Measurements from ENCODE around the gene AHCYL2.
"Not testable (repeated sequence)": the region's sequence is repeated elsewhere in the genome, so short reads cannot be mapped to it uniquely, and the experiment has no call there.

AHCYL2 gene

DNA sequence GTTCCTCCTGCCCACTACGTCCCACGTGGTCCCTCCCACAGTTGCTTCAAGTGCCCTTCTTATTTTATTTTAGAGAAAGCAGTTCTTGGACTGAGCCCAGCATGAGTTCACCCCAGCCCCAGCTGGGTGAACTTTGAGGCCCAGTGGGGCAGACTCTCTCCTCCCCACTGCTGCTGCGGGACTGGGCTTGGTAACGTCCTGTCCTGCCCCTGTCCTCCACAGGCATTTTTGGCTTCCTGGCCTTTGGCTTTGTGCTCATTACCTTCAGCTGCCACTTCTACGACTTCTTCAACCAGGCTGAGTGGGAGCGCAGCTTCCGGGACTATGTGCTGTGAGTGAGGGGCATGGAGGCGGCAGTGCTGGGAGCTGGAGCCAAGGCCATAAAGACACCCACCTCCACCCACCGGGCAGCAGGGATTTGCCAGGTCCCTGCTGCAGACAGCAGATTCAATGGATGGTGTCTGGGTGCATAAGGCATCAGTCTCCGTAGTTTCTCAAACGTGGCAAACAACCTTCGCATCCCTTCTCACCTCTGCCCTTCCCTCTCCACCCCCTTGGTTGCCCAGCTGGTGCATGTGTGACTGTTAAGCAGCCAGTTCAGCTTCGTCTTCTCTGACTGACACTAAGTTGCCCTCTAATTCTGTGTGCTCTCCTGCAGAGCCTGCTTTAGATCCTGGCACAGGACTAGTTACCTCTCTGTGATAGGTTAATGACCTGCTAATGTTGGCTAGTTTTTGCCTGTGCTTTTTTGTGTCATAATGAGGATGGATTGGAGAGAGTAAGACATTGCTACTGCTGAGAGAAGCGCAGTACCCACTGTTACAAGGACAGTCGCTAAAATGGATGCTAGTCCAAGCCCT is 15.5 kb upstream of the AHCYL2 start:
- TF ChIP-seq, protein P1, sequence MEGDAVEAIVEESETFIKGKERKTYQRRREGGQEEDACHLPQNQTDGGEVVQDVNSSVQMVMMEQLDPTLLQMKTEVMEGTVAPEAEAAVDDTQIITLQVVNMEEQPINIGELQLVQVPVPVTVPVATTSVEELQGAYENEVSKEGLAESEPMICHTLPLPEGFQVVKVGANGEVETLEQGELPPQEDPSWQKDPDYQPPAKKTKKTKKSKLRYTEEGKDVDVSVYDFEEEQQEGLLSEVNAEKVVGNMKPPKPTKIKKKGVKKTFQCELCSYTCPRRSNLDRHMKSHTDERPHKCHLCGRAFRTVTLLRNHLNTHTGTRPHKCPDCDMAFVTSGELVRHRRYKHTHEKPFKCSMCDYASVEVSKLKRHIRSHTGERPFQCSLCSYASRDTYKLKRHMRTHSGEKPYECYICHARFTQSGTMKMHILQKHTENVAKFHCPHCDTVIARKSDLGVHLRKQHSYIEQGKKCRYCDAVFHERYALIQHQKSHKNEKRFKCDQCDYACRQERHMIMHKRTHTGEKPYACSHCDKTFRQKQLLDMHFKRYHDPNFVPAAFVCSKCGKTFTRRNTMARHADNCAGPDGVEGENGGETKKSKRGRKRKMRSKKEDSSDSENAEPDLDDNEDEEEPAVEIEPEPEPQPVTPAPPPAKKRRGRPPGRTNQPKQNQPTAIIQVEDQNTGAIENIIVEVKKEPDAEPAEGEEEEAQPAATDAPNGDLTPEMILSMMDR (conservative IDR thresholded peaks at IDR 0.05; ENCODE audit: control insufficient read depth, insufficient read depth, low read depth, low read length): no peak
- no peak for DNase-seq (ENCODE audit: low read depth)
- no peak overlapping the region for H3K4me3 ChIP-seq (ENCODE audit: control insufficient read depth, low read depth, low read length)

DNA sequence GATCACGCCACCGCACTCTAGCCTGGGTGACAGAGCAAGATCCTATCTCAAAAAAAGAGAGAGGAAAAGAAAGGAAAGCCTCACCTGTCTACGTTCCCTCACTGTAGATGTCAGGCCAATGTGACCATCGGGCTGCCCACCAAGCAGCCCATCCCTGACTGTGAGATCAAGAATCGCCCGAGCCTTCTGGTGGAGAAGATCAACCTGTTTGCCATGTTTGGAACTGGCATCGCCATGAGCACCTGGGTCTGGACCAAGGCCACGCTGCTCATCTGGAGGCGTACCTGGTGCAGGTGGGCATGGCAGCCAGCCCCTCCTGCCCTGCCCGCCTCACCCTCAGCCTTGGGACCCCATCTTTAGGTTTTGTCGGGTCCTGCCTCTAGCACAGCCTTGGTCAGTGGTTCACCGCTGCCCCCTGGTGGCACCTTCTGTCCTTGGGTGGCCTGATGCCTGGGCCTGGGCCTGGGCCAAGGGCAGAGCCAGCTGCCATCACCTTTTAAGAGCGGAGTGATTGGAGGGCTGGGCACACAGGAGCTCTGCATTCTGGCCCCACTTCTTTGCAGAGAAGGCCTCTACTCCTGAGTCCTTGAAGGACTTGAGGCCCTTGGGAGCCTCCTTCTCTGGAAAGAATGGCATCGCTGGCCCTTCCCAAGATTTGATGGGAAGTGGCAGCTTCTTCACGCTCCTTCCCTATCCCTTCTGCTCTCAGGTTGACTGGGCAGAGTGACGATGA is 14.4 kb upstream of the AHCYL2 start:
- DNase-seq (ENCODE audit: low read depth): peak; percentile 54
- H3K4me3 ChIP-seq (ENCODE audit: control insufficient read depth, low read depth, low read length): no peak overlapping the region
- TF ChIP-seq, protein P1 (conservative IDR thresholded peaks at IDR 0.05; ENCODE audit: control insufficient read depth, insufficient read depth, low read depth, low read length): peak; percentile 74

DNA sequence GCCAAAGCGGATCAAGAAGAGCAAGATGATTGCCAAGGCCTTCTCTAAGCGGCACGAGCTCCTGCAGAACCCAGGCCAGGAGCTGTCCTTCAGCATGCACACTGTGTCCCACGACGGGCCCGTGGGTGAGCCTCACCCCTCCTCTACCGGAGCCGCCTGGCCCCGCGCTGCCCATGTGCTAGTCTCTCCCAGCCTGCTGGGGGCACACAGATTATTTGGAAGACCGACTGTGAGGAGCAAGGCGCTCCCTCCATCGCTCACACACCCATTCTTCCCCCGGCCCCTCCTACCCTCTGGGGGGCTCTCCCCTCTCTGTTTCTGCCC is 13.9 kb upstream of the AHCYL2 start:
- DNase-seq (ENCODE audit: low read depth): no peak
- H3K4me3 ChIP-seq (ENCODE audit: control insufficient read depth, low read depth, low read length): no peak overlapping the region
- TF ChIP-seq, protein P1 (conservative IDR thresholded peaks at IDR 0.05; ENCODE audit: control insufficient read depth, insufficient read depth, low read depth, low read length): no peak

DNA sequence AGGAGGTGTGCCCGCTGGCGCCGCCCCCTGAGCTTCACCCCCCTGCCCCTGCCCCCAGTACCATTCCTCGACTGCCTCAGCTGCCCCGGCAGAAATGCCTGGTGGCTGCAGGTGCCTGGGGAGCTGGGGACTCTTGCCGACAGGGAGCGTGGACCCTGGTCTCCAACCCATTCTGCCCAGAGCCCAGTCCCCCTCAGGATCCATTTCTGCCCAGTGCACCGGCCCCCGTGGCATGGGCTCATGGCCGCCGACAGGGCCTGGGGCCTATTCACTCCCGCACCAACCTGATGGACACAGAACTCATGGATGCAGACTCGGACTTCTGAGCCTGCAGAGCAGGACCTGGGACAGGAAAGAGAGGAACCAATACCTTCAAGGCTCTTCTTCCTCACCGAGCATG is 12.7 kb upstream of the AHCYL2 start:
- TF ChIP-seq, protein P1 (conservative IDR thresholded peaks at IDR 0.05; ENCODE audit: control insufficient read depth, insufficient read depth, low read depth, low read length): no peak
- DNase-seq (ENCODE audit: low read depth): no peak
- no peak overlapping the region for H3K4me3 ChIP-seq (ENCODE audit: control insufficient read depth, low read depth, low read length)

DNA sequence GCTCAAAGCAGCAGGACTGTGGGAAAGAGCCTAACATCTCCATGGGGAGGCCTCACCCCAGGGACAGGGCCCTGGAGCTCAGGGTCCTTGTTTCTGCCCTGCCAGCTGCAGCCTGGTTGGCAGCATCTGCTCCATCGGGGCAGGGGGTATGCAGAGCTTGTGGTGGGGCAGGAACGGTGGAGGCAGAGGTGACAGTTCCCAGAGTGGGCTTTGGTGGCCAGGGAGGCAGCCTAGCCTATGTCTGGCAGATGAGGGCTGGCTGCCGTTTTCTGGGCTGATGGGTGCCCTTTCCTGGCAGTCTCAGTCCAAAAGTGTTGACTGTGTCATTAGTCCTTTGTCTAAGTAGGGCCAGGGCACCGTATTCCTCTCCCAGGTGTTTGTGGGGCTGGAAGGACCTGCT is 12.2 kb upstream of the AHCYL2 start:
- no peak overlapping the region for H3K4me3 ChIP-seq (ENCODE audit: control insufficient read depth, low read depth, low read length)
- no peak for DNase-seq (ENCODE audit: low read depth)
- TF ChIP-seq, protein P1 (conservative IDR thresholded peaks at IDR 0.05; ENCODE audit: control insufficient read depth, insufficient read depth, low read depth, low read length): no peak

DNA sequence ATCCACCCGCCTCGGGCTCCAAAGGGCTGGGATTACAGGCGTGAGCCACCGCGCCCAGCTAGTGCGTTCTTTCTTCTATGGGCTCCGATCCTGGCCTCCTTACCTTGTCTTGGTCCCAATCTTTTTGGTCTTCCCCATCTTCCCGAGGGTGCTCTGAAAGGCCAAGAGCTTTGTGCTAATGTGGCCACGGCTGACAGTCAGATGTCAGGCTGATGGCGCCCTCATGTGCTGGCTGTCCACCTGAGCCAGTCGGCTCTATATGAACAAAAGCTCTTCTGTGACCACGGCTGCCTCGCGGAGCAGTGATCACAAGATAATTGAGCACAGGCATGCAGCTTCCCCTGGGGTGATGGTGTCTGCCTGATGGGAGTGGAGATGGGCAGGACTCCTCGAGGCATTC is 11.0 kb upstream of the AHCYL2 start:
- peak; percentile 14 for DNase-seq (ENCODE audit: low read depth)
- TF ChIP-seq, protein P1 (conservative IDR thresholded peaks at IDR 0.05; ENCODE audit: control insufficient read depth, insufficient read depth, low read depth, low read length): no peak
- no peak overlapping the region for H3K4me3 ChIP-seq (ENCODE audit: control insufficient read depth, low read depth, low read length)

DNA sequence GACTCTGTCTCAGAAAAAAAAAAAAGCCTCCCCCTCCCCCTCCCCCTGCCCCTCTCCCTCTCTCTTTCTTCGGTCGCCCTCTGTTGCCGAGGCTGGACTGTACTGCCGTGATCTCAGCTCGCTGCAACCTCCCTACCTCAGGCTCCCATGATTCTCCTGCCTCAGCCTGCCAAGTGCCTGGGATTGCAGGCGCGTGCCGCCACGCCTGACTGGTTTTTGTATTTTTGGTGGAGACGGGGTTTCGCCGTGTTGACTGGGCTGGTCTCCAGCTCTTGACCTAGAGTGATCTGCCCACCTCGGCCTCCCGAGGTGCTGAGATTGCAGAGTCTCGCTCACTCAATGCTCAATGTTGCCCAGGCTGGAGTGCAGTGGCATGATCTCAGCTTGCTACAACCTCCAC is 9.1 kb upstream of the AHCYL2 start:
- not testable (repeated sequence) for DNase-seq (ENCODE audit: low read depth); H3K4me3 ChIP-seq (ENCODE audit: control insufficient read depth, low read depth, low read length)

DNA sequence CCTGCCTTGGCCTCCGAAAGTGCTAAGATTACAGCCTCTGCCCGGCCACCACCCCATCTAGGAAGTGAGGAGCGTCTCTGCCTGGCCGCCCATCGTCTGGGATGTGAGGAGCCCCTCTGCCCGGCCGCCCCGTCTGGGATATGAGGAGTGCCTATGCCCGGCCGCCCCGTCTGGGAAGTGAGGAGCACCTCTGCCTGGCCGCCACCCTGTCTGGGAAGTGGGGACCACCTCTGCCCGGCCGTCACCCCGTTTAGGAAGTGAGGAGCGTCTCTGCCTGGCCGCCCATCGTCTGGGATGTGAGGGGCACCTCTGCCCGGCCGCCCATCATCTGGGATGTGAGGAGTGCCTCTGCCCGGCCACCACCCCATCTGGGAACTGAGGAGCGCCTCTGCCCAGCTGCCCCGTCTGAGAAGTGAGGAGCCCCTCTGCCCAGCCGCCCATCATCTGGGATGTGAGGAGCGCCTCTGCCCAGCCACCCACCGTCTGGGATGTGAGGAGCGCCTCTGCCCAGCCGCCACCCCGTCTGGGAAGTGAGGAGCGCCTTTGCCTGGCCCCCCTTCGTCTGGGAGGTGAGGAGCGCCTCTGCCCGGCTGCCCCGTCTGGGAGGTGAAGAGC is 8.6 kb upstream of the AHCYL2 start:
- H3K4me3 ChIP-seq (ENCODE audit: control insufficient read depth, low read depth, low read length); DNase-seq (ENCODE audit: low read depth): not testable (repeated sequence)

DNA sequence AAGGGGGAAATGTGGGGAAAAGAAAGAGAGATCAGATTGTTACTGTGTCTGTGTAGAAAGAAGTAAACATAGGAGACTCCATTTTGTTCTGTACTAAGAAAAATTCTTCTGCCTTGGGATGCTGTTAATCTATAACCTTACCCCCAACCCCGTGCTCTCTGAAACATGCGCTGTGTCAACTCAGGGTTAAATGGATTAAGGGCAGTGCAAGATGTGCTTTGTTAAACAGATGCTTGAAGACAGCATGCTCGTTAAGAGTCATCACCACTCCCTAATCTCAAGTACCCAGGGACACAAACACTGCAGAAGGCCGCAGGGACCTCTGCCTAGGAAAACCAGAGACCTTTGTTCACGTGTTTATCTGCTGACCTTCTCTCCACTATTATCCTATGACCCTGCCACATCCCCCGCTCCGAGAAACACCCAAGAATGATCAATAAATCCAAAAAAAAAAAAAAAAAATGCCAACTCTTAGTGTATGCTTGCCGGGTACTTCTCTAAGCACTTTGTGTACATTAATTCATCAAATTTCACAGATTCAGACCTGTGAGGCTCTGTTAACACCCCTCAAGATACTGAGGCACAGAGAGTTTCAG is 7.9 kb upstream of the AHCYL2 start:
- DNase-seq (ENCODE audit: low read depth); H3K4me3 ChIP-seq (ENCODE audit: control insufficient read depth, low read depth, low read length): not testable (repeated sequence)
